HG03196 (cell line): ENCODE results near the gene MSH4.
"Not testable (repeated sequence)": the region's sequence is repeated elsewhere in the genome, so short reads cannot be mapped to it uniquely, and the experiment has no call there.

ENCODE experiments used
- ATAC-seq: cut with Tn5 transposase; IDR thresholded peaks from one replicate; pipeline ENCODE4 v1.9.1; 2021; ENCODE audit not compliant: unreplicated experiment

Gene MSH4

GRCh38 chr1:75795703-75796193 lies 934 bp upstream of the MSH4 start:
- ATAC-seq, result no peak

- ATAC-seq, result no peak
Measured at GRCh38 chr1:75797273-75797588, 549 bp downstream of the MSH4 start.

- ATAC-seq, result no peak
Measured at GRCh38 chr1:75797606-75798216, 1.0 kb downstream of the MSH4 start.

GRCh38 chr1:75801480-75801879 lies 4.8 kb downstream of the MSH4 start:
- ATAC-seq, result not testable (repeated sequence)

GRCh38 chr1:75808921-75809320 lies 12.2 kb downstream of the MSH4 start:
- ATAC-seq, result no peak

GRCh38 chr1:75810113-75810512 lies 13.4 kb downstream of the MSH4 start:
- not testable (repeated sequence) for ATAC-seq

GRCh38 chr1:75811211-75811981 lies 14.7 kb downstream of the MSH4 start:
- ATAC-seq, result no peak

GRCh38 chr1:75812065-75812464 lies 15.4 kb downstream of the MSH4 start:
- no peak for ATAC-seq

GRCh38 chr1:75823596-75823995 lies 26.9 kb downstream of the MSH4 start:
- ATAC-seq, result not testable (repeated sequence)

GRCh38 chr1:75836528-75837100 lies 39.9 kb downstream of the MSH4 start:
- ATAC-seq, result no peak

- ATAC-seq, result no peak
Measured at GRCh38 chr1:75838079-75838478, 41.4 kb downstream of the MSH4 start.

GRCh38 chr1:75841421-75841820 lies 44.7 kb downstream of the MSH4 start:
- ATAC-seq, result no peak

GRCh38 chr1:75845576-75845975 lies 48.9 kb downstream of the MSH4 start:
- no peak for ATAC-seq

- no peak for ATAC-seq
Measured at GRCh38 chr1:75855010-75855409, 58.3 kb downstream of the MSH4 start.

GRCh38 chr1:75855734-75856133 lies 59.1 kb downstream of the MSH4 start:
- ATAC-seq, result no peak

- no peak for ATAC-seq
Measured at GRCh38 chr1:75861831-75862230, 65.1 kb downstream of the MSH4 start.

GRCh38 chr1:75870951-75871350 lies 74.3 kb downstream of the MSH4 start:
- no peak for ATAC-seq

- ATAC-seq, result no peak
Measured at GRCh38 chr1:75879985-75880384, 83.3 kb downstream of the MSH4 start.

- ATAC-seq, result no peak
Measured at GRCh38 chr1:75884437-75884836, 87.8 kb downstream of the MSH4 start.

GRCh38 chr1:75901371-75901770 lies 104.7 kb downstream of the MSH4 start:
- no peak for ATAC-seq

GRCh38 chr1:75908717-75909152 lies 112.1 kb downstream of the MSH4 start:
- peak; percentile 69 for ATAC-seq

GRCh38 chr1:75916834-75917233 lies 120.2 kb downstream of the MSH4 start:
- no peak for ATAC-seq
